Heart left ventricle (tissue), 16 donors: ENCODE measurements around the gene SOWAHC. TPM values are rescaled to one million over a fixed set of nuclear protein-coding genes. Genes with fewer than 3 reads are reported as not detected.
"Not testable (repeated sequence)": the region's sequence is repeated elsewhere in the genome, so short reads cannot be mapped to it uniquely, and the experiment has no call there.

Experiments used
- ATAC-seq, 4 donors: fragments of 200-7000 bp; cut with Tn5 transposase; one replicate each; pipeline ENCODE4 v1.9.1; 2020 to 2022; ENCODE audit warnings: moderate library complexity in 4 of 4, mild to moderate bottlenecking in 3 of 4, moderate number of reproducible peaks in 1 of 4
- DNase-seq, 5 donors: peaks; one replicate each; pipeline ENCODE4 v3.0.0-alpha.2; 2020
- H3K27ac ChIP-seq, 12 donors: fragments of 200-600 bp; sonication (generic) in 4 of 12; one replicate each; pipeline versions ENCODE4 v1.5.0 to v1.8.0; 2016 to 2022; ENCODE audit warnings: mild to moderate bottlenecking in 2 of 12
- H3K27me3 ChIP-seq, 9 donors: fragments of 200-600 bp; sonication (generic) in 2 of 9; one replicate each; pipeline versions ENCODE4 v1.5.1 to v1.8.0; 2016 to 2022; ENCODE audit warnings: mild to moderate bottlenecking in 3 of 9
- H3K36me3 ChIP-seq, 9 donors: fragments of 200-600 bp; sonication (generic) in 2 of 9; one replicate each; pipeline versions ENCODE4 v1.5.0 to v1.8.0; 2018 to 2022; ENCODE audit warnings: mild to moderate bottlenecking in 2 of 9
- H3K4me1 ChIP-seq, 12 donors: fragments of 200-600 bp; sonication (generic) in 4 of 12; one replicate each; pipeline versions ENCODE4 v1.5.0 to v1.8.0; 2016 to 2022; ENCODE audit warnings: mild to moderate bottlenecking in 3 of 12
- H3K4me3 ChIP-seq, 12 donors: fragments of 200-600 bp; sonication (generic) in 4 of 12; one replicate each; pipeline versions ENCODE4 v1.5.0 to v1.8.0; 2017 to 2022; ENCODE audit warnings: mild to moderate bottlenecking in 9 of 12, moderate library complexity in 4 of 12
- H3K9me3 ChIP-seq, 12 donors: fragments of 200-600 bp; sonication (generic) in 4 of 12; one replicate each; pipeline versions ENCODE4 v1.5.0 to v1.8.0; 2016 to 2022; ENCODE audit warnings: mild to moderate bottlenecking in 1 of 12
- CTCF ChIP-seq, 12 donors: fragments of 200-600 bp; sonication (generic) in 4 of 12; IDR thresholded peaks; one replicate each; pipeline versions ENCODE4 v1.5.0 to v1.8.0; 2018 to 2022; ENCODE audit warnings: antibody characterized with exemption in 12 of 12, mild to moderate bottlenecking in 5 of 12
- POLR2A ChIP-seq, 2 donors: fragments of 450-650 bp; IDR thresholded peaks; one replicate each; pipeline ENCODE4 v1.6.1; 2017; ENCODE audit warnings: antibody characterized with exemption in 2 of 2, mild to moderate bottlenecking in 2 of 2, moderate library complexity in 2 of 2
- WGBS, 4 donors: extraction: QIAGEN DNeasy Blood & Tissue Kit in 2 of 4; methylation state at CpG; one replicate each; pipeline versions ENCODE4 v1.1.5 to v1.1.7; 2013 to 2018; 5-methylcytosine and 5-hydroxymethylcytosine counted together
- intact Hi-C, 10 donors: fragments of 100-400 bp; cut with DNase I; formaldehyde crosslinking; loops; one replicate each; pipeline versions ENCODE4 v1.11.1 to v1.14.2; 2022
- polyA plus RNA-seq, 2 donors: library from polyadenylated mRNA; stranded (reverse); fragments of 200-250 nt; gene quantifications; one replicate each; pipeline ENCODE4 v1.2.3, GENCODE V29; 2013
- total RNA-seq, 9 donors: library from RNA; depleted of rRNA in 2 of 9; stranded (reverse); fragments of >200 nt in 2 of 9; fragmentation: NEBNext Ultra II Directional in 3 of 9; extraction: Animal tissue kit (Norgen Biotek cat#: 25700) in 3 of 9; gene quantifications; one replicate each; pipeline versions ENCODE4 v1.1.0 to v1.2.4, GENCODE V29; 2016 to 2023
- donor health status: ischemic (EF 13 %, LVEDD 7.1; RV severe dilation, severe dysfunction).
- donor health status: healthy with polysubstance abuse.
- donor health status: DM: no; HTN: yes; CAD: no.
- donor health status: DM: no; HTN: no; CAD: no.
- donor health status: ischemic (EF 25% LVEDD 6.9; RV normal size, moderate dysfunction).
- donor health status: ischemic (EF 25% LVEDD 5.7; RV mildly dilated, moderate dysfunction).
- donor health status: healthy.
- donor health status: DM: yes; HTN: yes; CAD: no.
- donor health status: ischemic (EF 35%, LVEDD 5.7; RV mildly dilated, moderate dysfunction).
- donor health status: nonischemic (EF 11% LVEDD 7.7; RV severe dilation, severe dysfunction).
- donor health status: DM: yes; HTN: yes; CAD: no.
- donor health status: PGD.
- donor health status: ischemic (EF 29% LVEDD 5.4; RV normal size, mild dysfunction).
- donor health status: nonischemic (EF 23%, LVEDD 6.1; RV moderate dilation, normal function).

SOWAHC gene
- total and polyA plus RNA-seq, 11 donors = 0.91 to 4.2 (median 1.8) TPM

- TF ChIP-seq POLR2A (IDR thresholded peaks at IDR 0.05) (no peak), CTCF (IDR thresholded peaks at IDR 0.05) (no peak)
- intact Hi-C loops = loop anchor here in 1 of 10 donors (5.0 kb wide), 1 partner anchor 38 kb away; no protein-coding TSS in a partner anchor
- Histone ChIP-seq H3K36me3 (no peaks in the 10 kb centered on the region), H3K27me3 (peaks cover 0 to 6% (median 0%) of the 10 kb centered on the region in 9 donors), H3K4me1 (no peaks in the 10 kb centered on the region), H3K27ac (no peak overlapping the region), H3K9me3 (no peaks in the 10 kb centered on the region), H3K4me3 (no peak overlapping the region)
- DNase-seq (no peak), ATAC-seq (no peak)
- 84 to 95% (median 91%) methylated on average over 4 of the region's 4 CpGs for WGBS, 4 donors
Measured at GRCh38 chr2:109624339-109624738, 10.2 kb downstream of the SOWAHC start.

GRCh38 chr2:109628321-109628720 is 14.2 kb downstream of the SOWAHC start:
- H3K27me3 ChIP-seq, ATAC-seq, H3K27ac ChIP-seq, DNase-seq, H3K4me3 ChIP-seq, H3K36me3 ChIP-seq, H3K9me3 ChIP-seq, intact Hi-C loops, H3K4me1 ChIP-seq: not testable (repeated sequence)
- WGBS, 4 donors = 86 to 94% (median 88%) methylated on average over 7 of the region's 7 CpGs

GRCh38 chr2:109629867-109630266 is 15.7 kb downstream of the SOWAHC start:
- no peak for TF ChIP-seq POLR2A (IDR thresholded peaks at IDR 0.05)
- TF ChIP-seq CTCF (IDR thresholded peaks at IDR 0.05) = no peak
- 84 to 95% (median 89%) methylated on average over 3 of the region's 3 CpGs for WGBS, 4 donors
- Histone ChIP-seq H3K4me3 (no peak overlapping the region), H3K27ac (no peak overlapping the region), H3K36me3 (no peaks in the 10 kb centered on the region), H3K27me3 (no peaks in the 10 kb centered on the region), H3K9me3 (no peaks in the 10 kb centered on the region), H3K4me1 (peaks cover 0 to 5% (median 0%) of the 10 kb centered on the region in 12 donors)
- ATAC-seq = no peak
- intact Hi-C loops = no loop called here
- DNase-seq = no peak

GRCh38 chr2:109630441-109631430 is 16.6 kb downstream of the SOWAHC start:
- Histone ChIP-seq H3K4me1 (peaks cover 0 to 9% (median 0%) of the 10 kb centered on the region in 12 donors), H3K27ac (no peak overlapping the region), H3K27me3 (no peaks in the 10 kb centered on the region), H3K9me3 (no peaks in the 10 kb centered on the region), H3K4me3 (no peak overlapping the region), H3K36me3 (no peaks in the 10 kb centered on the region)
- DNase-seq = no peak
- intact Hi-C loops = no loop called here
- no peak for TF ChIP-seq CTCF (IDR thresholded peaks at IDR 0.05)
- no peak for TF ChIP-seq POLR2A (IDR thresholded peaks at IDR 0.05)
- no peak for ATAC-seq
- WGBS, 4 donors = 90 to 97% (median 91%) methylated on average over 19 of the region's 19 CpGs
